ENCODE results near the gene MAP4K4.
"Not testable (repeated sequence)": the region's sequence is repeated elsewhere in the genome, so short reads cannot be mapped to it uniquely, and the experiment has no call there.

MAP4K4 gene

DNA sequence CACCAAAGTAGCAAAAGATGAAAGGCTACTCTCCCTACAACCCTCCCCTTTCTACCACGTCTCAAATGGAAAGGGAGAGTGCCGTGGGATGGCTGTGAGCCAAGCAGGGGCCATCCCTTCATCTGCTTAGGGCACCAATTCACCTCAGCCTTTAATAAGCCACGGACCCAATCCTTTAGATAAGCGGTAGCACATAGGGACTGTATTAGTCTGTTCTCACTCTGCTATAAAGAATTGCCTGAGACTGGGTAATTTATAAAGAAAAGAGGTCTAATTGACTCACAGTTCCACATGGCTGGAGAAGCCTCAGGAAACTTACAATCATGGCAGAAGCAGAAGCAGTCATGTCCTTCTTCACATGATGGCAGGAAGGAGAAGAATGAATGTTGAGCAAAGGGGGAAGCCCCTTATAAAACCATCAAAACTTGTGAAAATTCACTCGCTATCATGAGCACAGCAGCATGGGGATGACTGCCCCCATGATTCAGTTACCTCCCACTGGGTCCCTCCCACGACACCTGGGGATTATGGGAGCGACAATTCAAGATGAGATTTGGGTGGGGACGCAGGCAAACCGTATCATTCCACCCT is 208.3 kb downstream of the MAP4K4 start:
- no peak for DNase-seq (ENCODE audit: low spot score)

DNA sequence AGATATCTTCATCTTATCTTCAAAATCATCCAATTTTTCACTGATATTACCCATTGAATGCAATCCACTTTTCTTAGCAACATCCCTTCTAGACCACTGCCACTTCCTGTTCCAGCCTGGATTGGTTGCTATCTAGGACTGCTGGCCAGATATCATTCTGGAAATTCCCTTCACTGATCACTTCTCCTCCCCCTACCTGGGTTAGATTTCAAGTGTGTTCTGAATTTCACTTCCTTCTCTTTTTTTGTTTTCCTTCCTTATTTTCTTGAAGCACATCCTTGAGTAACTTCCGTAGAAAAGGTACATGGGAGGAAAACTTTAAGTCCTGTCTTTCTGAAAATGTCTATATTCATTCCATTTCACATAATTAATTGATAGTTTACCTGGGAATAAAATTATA is 212.3 kb downstream of the MAP4K4 start:
- no peak for DNase-seq (ENCODE audit: low spot score)

DNA sequence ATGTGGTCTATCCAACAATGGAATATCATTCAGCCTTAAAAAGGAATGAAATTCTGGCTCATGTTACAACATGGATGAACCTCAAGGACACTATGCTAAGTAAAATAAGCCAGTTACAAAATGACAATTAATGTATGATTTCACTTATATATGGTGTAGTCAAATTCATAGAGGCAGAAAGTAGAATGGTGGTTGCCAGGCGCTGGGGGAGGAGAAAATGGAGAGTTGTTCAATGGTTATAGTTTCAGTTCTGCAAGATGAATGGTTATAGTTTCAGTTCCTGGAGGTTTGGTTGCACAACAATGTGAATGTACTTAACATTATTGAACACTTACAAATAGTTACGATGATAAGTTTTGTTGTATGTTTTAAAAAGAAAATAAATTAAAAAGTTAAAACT is 215.0 kb downstream of the MAP4K4 start:
- no peak for DNase-seq (ENCODE audit: low spot score)

DNA sequence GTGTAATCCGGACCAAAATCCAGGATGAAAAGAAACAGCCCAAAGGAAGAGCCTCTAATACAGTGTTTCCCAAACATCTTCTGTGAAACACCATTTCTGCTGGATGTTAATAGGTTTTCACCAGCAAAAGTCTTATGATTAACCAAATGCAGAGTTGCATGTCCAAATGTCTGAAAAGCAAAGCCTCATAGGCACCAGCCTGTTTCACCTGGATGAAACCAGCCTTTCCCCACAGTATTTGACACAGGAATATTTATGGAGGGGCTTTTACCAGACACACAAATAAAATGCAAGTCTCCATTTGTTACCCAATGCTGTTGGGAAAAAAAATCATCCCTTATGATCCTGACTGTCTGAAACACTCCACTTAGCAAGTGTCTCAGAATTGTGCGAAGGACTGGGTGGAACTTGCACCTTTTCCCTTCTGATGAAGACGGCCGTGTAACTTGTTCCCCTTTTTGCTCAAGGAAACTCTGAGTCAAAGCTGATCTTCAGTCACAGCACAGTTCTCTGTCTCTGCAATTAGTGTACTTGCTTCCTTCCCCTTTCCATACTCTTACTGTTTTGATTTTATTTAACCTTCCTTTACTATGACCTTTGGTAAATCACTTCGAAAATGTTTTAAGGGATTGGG is 223.9 kb downstream of the MAP4K4 start:
- DNase-seq (ENCODE audit: low spot score): peak; percentile 4

DNA sequence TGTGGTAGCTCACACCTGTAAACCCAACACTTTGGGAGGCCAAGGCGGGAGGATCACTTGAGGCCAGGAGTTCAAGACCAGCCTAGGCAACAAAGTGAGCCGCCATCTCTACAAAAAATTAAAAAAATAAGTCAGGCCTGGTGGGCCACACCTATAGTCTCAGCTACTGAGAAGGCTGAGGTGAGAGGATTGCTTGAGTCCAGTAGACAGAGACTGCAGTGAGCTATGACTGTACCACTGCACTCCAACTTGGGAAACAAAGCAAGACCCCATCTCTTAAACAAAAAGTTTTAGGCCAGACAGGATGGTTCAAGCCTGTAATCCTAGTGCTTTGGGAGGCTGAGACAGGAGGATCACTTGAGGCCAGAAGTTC is 224.4 kb downstream of the MAP4K4 start:
- no peak for DNase-seq (ENCODE audit: low spot score)

DNA sequence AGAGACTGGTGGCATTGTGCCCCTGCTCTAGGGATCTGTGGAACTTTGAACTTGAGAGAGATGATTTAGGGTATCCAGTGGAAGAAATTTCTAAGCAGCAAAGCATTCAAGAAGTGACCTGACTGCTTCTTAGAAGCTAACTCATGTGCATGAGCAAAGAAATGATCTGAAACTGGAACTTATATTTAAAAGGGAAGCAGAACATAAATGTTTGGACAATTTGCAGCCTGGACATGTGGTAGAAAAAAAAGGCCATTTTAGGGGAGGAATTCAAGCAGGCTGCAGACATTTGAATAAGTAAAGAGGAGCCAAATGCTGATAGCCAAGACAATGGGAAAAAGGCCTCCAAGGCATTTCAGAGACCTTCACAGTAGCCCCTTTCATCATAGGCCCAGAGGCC is 226.8 kb downstream of the MAP4K4 start:
- not testable (repeated sequence) for DNase-seq (ENCODE audit: low spot score)

DNA sequence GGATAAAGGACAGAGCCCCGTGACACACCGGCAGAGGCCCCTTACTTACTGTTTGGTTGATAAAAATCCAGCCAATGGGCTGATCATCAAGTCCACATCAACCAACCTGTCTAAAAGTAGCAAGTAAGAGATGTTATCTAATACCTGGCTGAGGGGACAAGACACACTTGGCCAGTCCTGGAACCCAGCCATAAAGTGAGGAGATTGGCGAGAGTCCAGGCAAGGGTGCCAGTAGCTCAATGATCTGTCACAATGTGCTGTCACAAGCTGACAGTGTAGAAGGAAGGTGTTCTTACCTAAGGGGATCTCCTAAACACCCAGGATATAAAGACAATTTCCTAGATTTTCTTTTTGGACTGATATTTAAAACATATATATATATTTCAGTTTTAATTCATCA is 232.5 kb downstream of the MAP4K4 start:
- no peak for DNase-seq (ENCODE audit: low spot score)

DNA sequence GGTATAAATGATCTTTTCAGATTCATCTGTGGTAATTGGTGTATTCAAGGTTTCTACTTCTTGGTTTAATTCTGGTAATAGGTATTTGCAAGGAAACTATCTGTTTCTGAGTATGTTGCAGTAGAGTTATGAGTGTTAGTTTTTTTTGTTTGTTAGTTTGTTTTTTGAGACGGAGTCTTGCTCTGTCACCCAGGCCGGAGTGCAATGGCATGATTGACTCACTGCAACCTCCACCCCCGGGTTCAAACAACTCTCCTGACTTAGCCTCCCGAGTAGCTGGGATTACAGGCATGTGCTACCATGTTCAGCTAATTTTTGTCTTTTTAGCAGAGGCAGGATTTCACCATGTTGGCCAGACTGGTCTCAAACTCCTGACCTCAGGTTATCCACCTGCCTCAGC is 233.3 kb downstream of the MAP4K4 start:
- no peak for DNase-seq (ENCODE audit: low spot score)

DNA sequence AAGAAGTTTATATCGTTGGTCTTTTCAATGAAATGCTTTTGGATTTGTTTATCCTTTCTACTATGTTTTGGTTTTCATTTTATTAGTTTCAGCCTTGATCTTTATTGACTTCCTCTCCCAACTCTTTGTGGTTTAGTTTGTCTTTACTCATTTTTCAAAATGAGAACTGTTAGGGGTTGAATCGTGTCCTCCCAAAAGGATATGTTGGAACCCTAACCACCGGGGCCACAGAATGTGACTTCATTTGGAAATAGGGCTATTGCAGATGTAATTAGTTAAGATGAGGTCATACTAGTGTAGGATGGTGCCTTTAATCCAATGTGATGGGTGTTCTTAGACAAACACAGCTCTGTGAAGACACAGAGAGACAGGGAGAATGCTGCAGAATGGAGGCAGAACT is 233.9 kb downstream of the MAP4K4 start:
- DNase-seq (ENCODE audit: low spot score): no peak

DNA sequence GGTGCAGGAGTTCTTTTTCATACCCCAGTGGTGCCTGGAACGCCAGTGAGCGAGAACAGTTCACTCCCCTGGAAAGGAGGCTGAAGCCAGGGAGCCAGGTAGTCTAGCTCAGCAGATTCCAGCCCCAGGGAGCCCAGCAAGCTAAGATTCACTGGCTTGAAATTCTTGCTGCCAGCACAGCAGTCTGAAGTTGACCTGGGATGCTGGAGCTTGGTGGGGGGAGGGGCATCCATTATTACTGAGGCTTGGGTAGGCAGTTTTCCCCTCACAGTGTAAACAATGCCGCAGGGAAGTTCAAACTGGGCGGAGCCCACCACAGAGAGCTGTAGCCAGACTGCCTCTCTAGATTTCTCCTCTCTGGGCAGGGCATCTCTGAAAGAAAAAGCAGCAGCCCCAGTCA is 238.3 kb downstream of the MAP4K4 start:
- DNase-seq (ENCODE audit: low spot score): not testable (repeated sequence)

DNA sequence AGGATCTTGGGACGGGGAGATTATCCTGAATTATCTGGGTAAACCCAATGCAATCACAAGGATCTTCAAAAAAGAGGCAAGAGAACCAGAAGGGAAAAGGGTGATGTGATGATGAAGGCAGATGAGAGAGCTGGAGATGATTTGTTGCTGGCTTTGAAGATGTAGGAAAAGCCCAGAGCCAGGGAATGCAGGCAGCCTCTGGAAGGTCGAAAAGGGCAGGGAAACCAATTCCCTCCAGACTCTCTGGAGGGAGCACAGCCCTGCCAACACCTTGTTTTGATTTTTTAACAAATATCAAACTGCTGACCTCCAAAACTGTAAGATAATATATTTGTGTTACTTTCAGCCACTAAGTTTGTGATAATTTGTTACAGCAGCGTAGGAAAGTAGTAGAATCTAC is 245.3 kb downstream of the MAP4K4 start:
- DNase-seq (ENCODE audit: low spot score): no peak

All from CD4-positive, alpha-beta T cell treated with Interleukin-15 for 4 hours (primary cell).